ENCODE measurements around the gene SNX24.

DNA sequence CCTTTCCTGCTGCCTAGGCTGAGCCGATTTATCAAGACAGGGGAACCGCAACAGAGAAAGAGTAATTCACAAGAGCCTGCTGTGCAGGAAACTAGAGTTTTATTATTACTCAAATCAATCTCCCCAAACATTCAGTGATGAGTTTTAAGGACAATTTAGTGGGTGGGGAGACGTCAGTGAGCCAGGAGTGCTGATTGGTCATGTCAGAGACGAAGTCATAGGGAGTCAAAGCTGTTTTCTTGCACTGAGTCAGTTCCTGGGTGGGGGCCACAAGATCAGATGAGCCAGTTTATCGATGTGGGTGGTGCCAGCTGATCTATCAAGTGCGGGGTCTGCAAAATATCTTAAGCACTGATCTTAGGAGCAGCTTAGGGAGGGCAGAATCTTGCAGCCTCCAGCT, 19.0 kb downstream of the SNX24 start:
- TF ChIP-seq POLR2A (IDR thresholded peaks at IDR 0.05; ENCODE audit: extremely low read depth, insufficient read length) = no peak
- TF ChIP-seq CTCF (IDR thresholded peaks at IDR 0.05; ENCODE audit: low read depth, low read length) = no peak
- TF ChIP-seq, protein P1, sequence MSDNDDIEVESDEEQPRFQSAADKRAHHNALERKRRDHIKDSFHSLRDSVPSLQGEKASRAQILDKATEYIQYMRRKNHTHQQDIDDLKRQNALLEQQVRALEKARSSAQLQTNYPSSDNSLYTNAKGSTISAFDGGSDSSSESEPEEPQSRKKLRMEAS (IDR thresholded peaks at IDR 0.05; ENCODE audit: low read depth, low read length) = no peak

Data from NB4 (cell line).